OCI-LY1 (cell line): ENCODE data around the gene SLC35F3.

Source experiments
- H2AFZ ChIP-seq: fragments of 200-600 bp; sonication (generic), shearing (Covaris generic); 2 replicates; pipeline ENCODE4 v1.6.0; 2014; ENCODE audit warnings: antibody characterized with exemption, mild to moderate bottlenecking, low read length
- H3F3A ChIP-seq: fragments of 200-600 bp; sonication (generic), shearing (Covaris generic); 2 replicates; pipeline ENCODE4 v1.6.0; 2014; ENCODE audit warnings: mild to moderate bottlenecking, antibody characterized with exemption, low read length, moderate library complexity; ENCODE audit not compliant: insufficient read depth
- H3K27ac ChIP-seq: fragments of 200-600 bp; sonication (generic); 2 replicates; pipeline ENCODE4 v1.5.1; 2014; ENCODE audit warnings: low read length, mixed run types, mild to moderate bottlenecking, low read depth; ENCODE audit not compliant: poor library complexity, severe bottlenecking
- H3K27me3 ChIP-seq: fragments of 200-600 bp; sonication (generic); 2 replicates; pipeline ENCODE4 v1.6.0; 2014; ENCODE audit warnings: antibody characterized with exemption, mild to moderate bottlenecking, low read length, moderate library complexity; ENCODE audit not compliant: insufficient read depth
- H3K36me3 ChIP-seq: fragments of 200-600 bp; sonication (generic); 2 replicates; pipeline ENCODE4 v1.6.1; 2014; ENCODE audit warnings: mild to moderate bottlenecking, antibody characterized with exemption, low read length, moderate library complexity, mixed read lengths; ENCODE audit not compliant: insufficient read depth
- H3K4me1 ChIP-seq: fragments of 200-600 bp; sonication (generic); 2 replicates; pipeline ENCODE4 v1.5.1; 2014; ENCODE audit warnings: mild to moderate bottlenecking, low read length, moderate library complexity; ENCODE audit not compliant: insufficient read depth, severe bottlenecking
- H3K4me2 ChIP-seq: fragments of 200-600 bp; sonication (generic), shearing (Covaris generic); 2 replicates; pipeline ENCODE4 v1.6.1; 2014; ENCODE audit warnings: low read length
- H3K4me3 ChIP-seq: fragments of 200-600 bp; sonication (generic); 2 replicates; pipeline ENCODE4 v1.5.1; 2014; ENCODE audit warnings: low read length, low read depth, mild to moderate bottlenecking, mixed read lengths; ENCODE audit not compliant: poor library complexity, severe bottlenecking
- H3K79me2 ChIP-seq: fragments of 200-600 bp; shearing (Covaris generic); 2 replicates; pipeline ENCODE4 v1.6.1; 2016; ENCODE audit warnings: mixed run types, low read length, mixed read lengths; ENCODE audit not compliant: insufficient read depth
- H3K9ac ChIP-seq: fragments of 200-600 bp; sonication (generic), shearing (Covaris generic); 2 replicates; pipeline ENCODE4 v1.6.1; 2014; ENCODE audit warnings: mild to moderate bottlenecking, low read length, mixed read lengths
- H3K9me2 ChIP-seq: fragments of 200-600 bp; sonication (generic), shearing (Covaris generic); 2 replicates; pipeline ENCODE4 v1.6.1; 2014; ENCODE audit warnings: low read depth, mild to moderate bottlenecking, low read length, mixed read lengths
- H3K9me3 ChIP-seq: fragments of 200-600 bp; shearing (Covaris generic); 2 replicates; pipeline ENCODE4 v1.6.1; 2014; ENCODE audit warnings: low read length, mixed read lengths
- H4K20me1 ChIP-seq: fragments of 200-600 bp; sonication (generic), shearing (Covaris generic); 2 replicates; pipeline ENCODE4 v1.6.0; 2016; ENCODE audit warnings: mild to moderate bottlenecking, low read length; ENCODE audit not compliant: insufficient read depth
- EZH2 ChIP-seq: fragments of 200-600 bp; sonication (generic), shearing (Covaris generic); IDR thresholded peaks from 2 replicates; pipeline ENCODE4 v1.8.0; 2017; ENCODE audit warnings: borderline replicate concordance, mixed run types, mild to moderate bottlenecking, antibody characterized with exemption, low read length, moderate library complexity, mixed read lengths
- TF ChIP-seq, protein P1 (sequence below): fragments of 200-600 bp; sonication (generic), shearing (Covaris generic); IDR thresholded peaks from 2 replicates; pipeline ENCODE4 v1.5.1; 2017; ENCODE audit warnings: mild to moderate bottlenecking, antibody characterized with exemption, low read length, moderate library complexity, mixed read lengths

SLC35F3 gene

DNA sequence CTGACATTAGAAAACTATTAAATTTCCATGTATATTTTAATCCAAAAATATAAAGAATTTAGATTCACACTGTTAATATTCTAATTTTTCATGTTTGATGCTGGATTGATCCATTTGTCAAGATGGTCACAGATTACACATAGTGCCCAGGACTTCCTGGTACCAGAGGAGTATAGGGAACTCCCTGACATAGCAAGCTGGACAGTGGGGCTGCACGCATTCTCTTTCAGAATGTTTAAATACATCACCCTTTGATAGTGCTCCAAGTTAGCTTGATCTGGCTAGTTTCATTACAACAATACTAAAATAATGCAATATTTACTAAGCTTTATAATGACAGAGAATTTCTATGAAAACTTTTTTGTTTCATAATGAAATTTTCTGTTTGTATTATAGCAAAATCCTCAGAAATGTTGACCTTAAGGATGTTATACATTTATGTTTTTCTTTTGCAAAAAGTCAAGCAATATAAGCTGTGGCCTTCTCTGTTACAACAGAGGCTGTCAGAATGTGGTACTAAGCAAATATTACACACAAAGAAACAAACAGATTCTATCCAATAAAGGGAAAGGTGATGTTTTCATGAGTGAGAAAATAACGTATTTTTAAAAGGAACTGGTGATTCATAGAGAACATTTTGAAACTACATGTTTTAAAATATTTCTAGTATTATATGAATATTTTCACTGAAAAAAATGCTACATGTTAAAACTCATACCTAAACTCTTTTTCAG lies 84.7 kb downstream of the SLC35F3 start:
- Histone ChIP-seq H3K27me3 (no peaks in the 10 kb centered on the region), H3K4me1 (no peaks in the 10 kb centered on the region), H4K20me1 (no peaks in the 10 kb centered on the region), H3K36me3 (no peaks in the 10 kb centered on the region), H3K9me3 (no peaks in the 10 kb centered on the region), H3F3A (no peaks in the 10 kb centered on the region), H3K9ac (no peak overlapping the region), H2AFZ (no peak overlapping the region), H3K4me3 (no peak overlapping the region), H3K27ac (no peak overlapping the region), H3K9me2 (no peaks in the 10 kb centered on the region), H3K79me2 (no peaks in the 10 kb centered on the region), H3K4me2 (no peak overlapping the region)
- TF ChIP-seq, protein P1, sequence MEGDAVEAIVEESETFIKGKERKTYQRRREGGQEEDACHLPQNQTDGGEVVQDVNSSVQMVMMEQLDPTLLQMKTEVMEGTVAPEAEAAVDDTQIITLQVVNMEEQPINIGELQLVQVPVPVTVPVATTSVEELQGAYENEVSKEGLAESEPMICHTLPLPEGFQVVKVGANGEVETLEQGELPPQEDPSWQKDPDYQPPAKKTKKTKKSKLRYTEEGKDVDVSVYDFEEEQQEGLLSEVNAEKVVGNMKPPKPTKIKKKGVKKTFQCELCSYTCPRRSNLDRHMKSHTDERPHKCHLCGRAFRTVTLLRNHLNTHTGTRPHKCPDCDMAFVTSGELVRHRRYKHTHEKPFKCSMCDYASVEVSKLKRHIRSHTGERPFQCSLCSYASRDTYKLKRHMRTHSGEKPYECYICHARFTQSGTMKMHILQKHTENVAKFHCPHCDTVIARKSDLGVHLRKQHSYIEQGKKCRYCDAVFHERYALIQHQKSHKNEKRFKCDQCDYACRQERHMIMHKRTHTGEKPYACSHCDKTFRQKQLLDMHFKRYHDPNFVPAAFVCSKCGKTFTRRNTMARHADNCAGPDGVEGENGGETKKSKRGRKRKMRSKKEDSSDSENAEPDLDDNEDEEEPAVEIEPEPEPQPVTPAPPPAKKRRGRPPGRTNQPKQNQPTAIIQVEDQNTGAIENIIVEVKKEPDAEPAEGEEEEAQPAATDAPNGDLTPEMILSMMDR, result no peak
- TF ChIP-seq EZH2, result no peak

DNA sequence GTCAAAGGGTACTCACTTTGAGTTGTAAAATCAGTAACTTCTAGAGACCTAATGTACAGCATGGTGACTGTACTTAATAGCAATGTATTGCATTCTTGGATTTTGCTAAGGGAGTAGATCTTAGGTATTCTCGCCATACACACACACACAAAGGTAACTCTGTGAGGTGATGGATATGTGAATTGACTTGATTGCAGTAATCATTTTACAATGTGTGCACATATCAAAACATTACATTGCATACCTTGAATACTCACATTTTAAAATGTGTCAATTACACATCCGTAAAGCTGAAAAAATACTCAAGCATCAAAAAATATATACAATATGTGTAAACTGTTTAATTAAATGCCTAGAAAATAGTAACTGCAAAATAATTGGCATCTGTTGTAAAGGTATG lies 86.0 kb downstream of the SLC35F3 start:
- H3K9ac ChIP-seq, result no peak overlapping the region
- no peak overlapping the region for H3K27ac ChIP-seq
- H3K4me2 ChIP-seq, result no peak overlapping the region
- no peaks in the 10 kb centered on the region for H3K27me3 ChIP-seq
- H3K4me1 ChIP-seq, result no peaks in the 10 kb centered on the region
- H3K36me3 ChIP-seq, result no peaks in the 10 kb centered on the region
- H2AFZ ChIP-seq, result no peak overlapping the region
- no peak for TF ChIP-seq EZH2
- TF ChIP-seq, protein P1, result no peak
- no peaks in the 10 kb centered on the region for H3K9me2 ChIP-seq
- H3F3A ChIP-seq, result no peaks in the 10 kb centered on the region
- H3K9me3 ChIP-seq, result no peaks in the 10 kb centered on the region
- H4K20me1 ChIP-seq, result no peaks in the 10 kb centered on the region
- no peak overlapping the region for H3K4me3 ChIP-seq
- no peaks in the 10 kb centered on the region for H3K79me2 ChIP-seq

DNA sequence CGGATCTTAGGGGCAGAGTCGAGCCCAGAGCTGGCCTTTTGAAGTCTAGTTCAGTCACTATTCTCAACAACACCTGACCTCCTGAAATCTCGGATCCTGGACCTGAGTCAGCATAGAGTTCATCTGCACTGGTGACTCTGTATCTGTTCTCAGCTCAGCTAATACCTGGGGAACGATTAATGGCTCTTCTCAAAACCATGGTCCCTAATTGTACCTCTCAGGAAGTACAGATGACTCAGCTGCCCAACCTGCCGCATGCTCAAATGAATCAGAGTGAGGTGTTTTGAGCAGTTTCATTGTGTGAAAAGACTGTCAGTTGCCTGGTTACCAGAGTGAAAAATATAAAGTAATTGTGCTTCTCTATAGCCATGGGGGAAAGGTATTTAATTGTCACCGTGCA lies 89.2 kb downstream of the SLC35F3 start:
- no peaks in the 10 kb centered on the region for H3K27me3 ChIP-seq
- H3K27ac ChIP-seq, result no peak overlapping the region
- H3K36me3 ChIP-seq, result no peaks in the 10 kb centered on the region
- H3K4me2 ChIP-seq, result no peak overlapping the region
- no peaks in the 10 kb centered on the region for H3K9me2 ChIP-seq
- H2AFZ ChIP-seq, result no peak overlapping the region
- H3K9me3 ChIP-seq, result no peaks in the 10 kb centered on the region
- H3K79me2 ChIP-seq, result no peaks in the 10 kb centered on the region
- no peak overlapping the region for H3K9ac ChIP-seq
- H4K20me1 ChIP-seq, result no peaks in the 10 kb centered on the region
- no peak overlapping the region for H3K4me3 ChIP-seq
- H3F3A ChIP-seq, result no peaks in the 10 kb centered on the region
- TF ChIP-seq, protein P1, result no peak
- no peak for TF ChIP-seq EZH2
- H3K4me1 ChIP-seq, result no peaks in the 10 kb centered on the region
